ENCODE data around the gene ANKS1B.
"Not testable (repeated sequence)": the region's sequence is repeated elsewhere in the genome, so short reads cannot be mapped to it uniquely, and the experiment has no call there.

The ANKS1B gene

GRCh38 chr12:99618657-99619056 lies 366.1 kb downstream of the ANKS1B start:
- H3K4me3 ChIP-seq (ENCODE audit: low read depth, low read length): no peak overlapping the region
- no peak for DNase-seq (ENCODE audit: low read depth)
- TF ChIP-seq CTCF (IDR thresholded peaks at IDR 0.05; ENCODE audit: insufficient read depth, low read depth, low read length, missing control alignments): no peak

GRCh38 chr12:99611599-99611998 lies 373.1 kb downstream of the ANKS1B start:
- TF ChIP-seq CTCF (IDR thresholded peaks at IDR 0.05; ENCODE audit: insufficient read depth, low read depth, low read length, missing control alignments): no peak
- DNase-seq (ENCODE audit: low read depth): no peak
- no peak overlapping the region for H3K4me3 ChIP-seq (ENCODE audit: low read depth, low read length)

GRCh38 chr12:99611117-99611516 lies 373.6 kb downstream of the ANKS1B start:
- no peak overlapping the region for H3K4me3 ChIP-seq (ENCODE audit: low read depth, low read length)
- DNase-seq (ENCODE audit: low read depth): no peak
- TF ChIP-seq CTCF (IDR thresholded peaks at IDR 0.05; ENCODE audit: insufficient read depth, low read depth, low read length, missing control alignments): no peak

- peak; percentile 12 for DNase-seq (ENCODE audit: low read depth)
- no peak overlapping the region for H3K4me3 ChIP-seq (ENCODE audit: low read depth, low read length)
- TF ChIP-seq CTCF (IDR thresholded peaks at IDR 0.05; ENCODE audit: insufficient read depth, low read depth, low read length, missing control alignments): no peak
Observed at GRCh38 chr12:99609455-99610181, 375.1 kb downstream of the ANKS1B start.

- peak; percentile 59 for DNase-seq (ENCODE audit: low read depth)
- H3K4me3 ChIP-seq (ENCODE audit: low read depth, low read length): no peak overlapping the region
Observed at GRCh38 chr12:99600388-99600787, 384.3 kb downstream of the ANKS1B start.

GRCh38 chr12:99598785-99599184 lies 386.0 kb downstream of the ANKS1B start:
- DNase-seq (ENCODE audit: low read depth): no peak
- H3K4me3 ChIP-seq (ENCODE audit: low read depth, low read length): no peak overlapping the region
- TF ChIP-seq CTCF (IDR thresholded peaks at IDR 0.05; ENCODE audit: insufficient read depth, low read depth, low read length, missing control alignments): no peak

More at GRCh38 chr12:99600388-99600787, 384.3 kb downstream of the ANKS1B start:
- TF ChIP-seq CTCF (IDR thresholded peaks at IDR 0.05; ENCODE audit: insufficient read depth, low read depth, low read length, missing control alignments): no peak

- H3K4me3 ChIP-seq (ENCODE audit: low read depth, low read length): no peak overlapping the region
- DNase-seq (ENCODE audit: low read depth): no peak
- no peak for TF ChIP-seq CTCF (IDR thresholded peaks at IDR 0.05; ENCODE audit: insufficient read depth, low read depth, low read length, missing control alignments)
Observed at GRCh38 chr12:99596762-99597161, 388.0 kb downstream of the ANKS1B start.

GRCh38 chr12:99577125-99577524 lies 407.6 kb downstream of the ANKS1B start:
- not testable (repeated sequence) for H3K4me3 ChIP-seq (ENCODE audit: low read depth, low read length); DNase-seq (ENCODE audit: low read depth)

Data from GM12865 (cell line).